HepG2 (cell line): ENCODE data around the gene BIRC6. TPM values are rescaled to one million over a fixed set of nuclear protein-coding genes. Genes with fewer than 3 reads are reported as not detected.

Source experiments
- ATAC-seq: fragments of 200-7000 bp; cut with Tn5 transposase; 3 replicates; pipeline ENCODE4 v1.9.1; 2020; ENCODE audit warnings: mild to moderate bottlenecking, moderate library complexity
- BruUV-seq: library from RNA; stranded (reverse); fragments of 400-500 nt; replicated peaks from 2 replicates; lab custom pipeline; 2021; lab: Mats Ljungman, UMichigan
- CTCF ChIA-PET: fragments of 300-600 bp; formaldehyde crosslinking; extraction: SDS; loops from one replicate; lab custom pipeline; 2021; ENCODE audit warnings: low total read pairs, inconsistent platforms, low intra/inter-chr PET ratio; lab: Yijun Ruan, JAX
- POLR2A ChIA-PET: fragments of 350-600 bp; sonication (Branson Sonifier 250); formaldehyde crosslinking; loops from one replicate; lab custom pipeline; 2020; ENCODE audit warnings: antibody characterized with exemption, inconsistent platforms; lab: Yijun Ruan, JAX
- DNase-seq: peaks from one replicate; pipeline ENCODE4 v3.0.0-alpha.2; 2015; ENCODE audit warnings: low spot score
- FAIRE-seq: peaks from 3 replicates; lab custom pipeline; 2011; peaks lifted over from hg19 to GRCh38; lab: Jason Lieb, UNC
- H2AFZ ChIP-seq: one replicate; pipeline ENCODE4 v1.6.1; 2011; ENCODE audit warnings: low read length, inconsistent platforms
- H3K27ac ChIP-seq: fragments of 300-600 bp; 3 replicates; pipeline ENCODE4 v1.8.0; 2011; ENCODE audit warnings: mixed run types, mild to moderate bottlenecking, mixed read lengths, low read length, inconsistent platforms; ENCODE audit not compliant: insufficient read depth; ENCODE audit errors: extremely low read length
- H3K27me3 ChIP-seq, 2 experiments: fragments of 200-600 bp in 1 of 2; 2 replicates in 1 of 2; 3 replicates in 1 of 2; pipeline versions ENCODE4 v1.6.0 to v1.8.0; 2011; ENCODE audit warnings: low read length in 2 of 2, mild to moderate bottlenecking in 2 of 2, moderate library complexity in 2 of 2, inconsistent platforms in 1 of 2; ENCODE audit not compliant: insufficient read depth in 2 of 2, control insufficient read depth in 1 of 2
- H3K36me3 ChIP-seq, 2 experiments: fragments of 200-600 bp in 1 of 2; replicated peaks in 1 of 2; 2 replicates in 1 of 2; 3 replicates in 1 of 2; pipeline versions ENCODE4 v1.5.1 to v1.8.0; 2011; ENCODE audit warnings: low read length in 2 of 2, inconsistent platforms in 1 of 2; ENCODE audit not compliant: insufficient read depth in 2 of 2, control insufficient read depth in 1 of 2
- H3K4me1 ChIP-seq: 2 replicates; pipeline ENCODE4 v1.5.1; 2012; ENCODE audit warnings: low read length, inconsistent platforms; ENCODE audit not compliant: insufficient read depth
- H3K4me2 ChIP-seq: 2 replicates; pipeline ENCODE4 v1.6.0; 2011; ENCODE audit warnings: low read depth, low read length, inconsistent platforms
- H3K4me3 ChIP-seq, 3 experiments: fragments of 200-600 bp in 1 of 3; sonication (generic), shearing (Covaris generic) in 1 of 3; replicated peaks in 1 of 3; 2 replicates each; pipeline ENCODE4 v1.5.1; 2011 to 2016; ENCODE audit warnings: low read length in 3 of 3, inconsistent platforms in 2 of 3, low read depth in 2 of 3, mild to moderate bottlenecking in 2 of 3, control low read depth in 1 of 3, mixed read lengths in 1 of 3; ENCODE audit not compliant: insufficient read depth in 1 of 3
- H3K79me2 ChIP-seq: one replicate; pipeline ENCODE4 v1.6.1; 2011; ENCODE audit warnings: low read length, inconsistent platforms; ENCODE audit not compliant: insufficient read depth
- H3K9ac ChIP-seq: 2 replicates; pipeline ENCODE4 v1.6.0; 2011; ENCODE audit warnings: mild to moderate bottlenecking, low read depth, low read length, inconsistent platforms; ENCODE audit not compliant: insufficient read depth
- H3K9me3 ChIP-seq: 2 replicates; pipeline ENCODE4 v1.5.1; 2012; ENCODE audit warnings: mild to moderate bottlenecking, low read length
- H4K20me1 ChIP-seq: 2 replicates; pipeline ENCODE4 v1.6.0; 2011; ENCODE audit warnings: inconsistent platforms, mild to moderate bottlenecking, low read length, moderate library complexity; ENCODE audit not compliant: insufficient read depth
- FOXP4 ChIP-seq: sonication (generic); formaldehyde crosslinking; IDR thresholded peaks from 2 replicates; pipeline ENCODE4 v1.4.0; 2020; ENCODE audit warnings: missing genetic modification reagents
- ISX ChIP-seq: sonication (generic); formaldehyde crosslinking; conservative IDR thresholded peaks from 2 replicates; pipeline ENCODE4 v1.5.0; 2020; ENCODE audit warnings: missing genetic modification reagents
- KMT2B ChIP-seq: IDR thresholded peaks from 2 replicates; pipeline ENCODE4 v1.6.1; 2016; ENCODE audit warnings: missing genetic modification reagents, missing compliant biosample characterization
- MATR3 ChIP-seq: sonication (generic); formaldehyde crosslinking; IDR thresholded peaks from 2 replicates; pipeline ENCODE4 v1.4.0; 2020; ENCODE audit warnings: missing genetic modification reagents
- ZBTB10 ChIP-seq: sonication (generic); formaldehyde crosslinking; IDR thresholded peaks from 2 replicates; pipeline ENCODE4 v1.4.0; 2020; ENCODE audit warnings: missing genetic modification reagents, borderline replicate concordance
- ZFAT ChIP-seq: sonication (generic); formaldehyde crosslinking; conservative IDR thresholded peaks from 2 replicates; pipeline ENCODE4 v1.8.1; 2023; ENCODE audit warnings: missing genetic modification reagents, inconsistent platforms
- ZFY ChIP-seq: sonication (generic); formaldehyde crosslinking; IDR thresholded peaks from 2 replicates; pipeline ENCODE4 v1.4.0; 2020; ENCODE audit warnings: missing genetic modification reagents
- ZNF839 ChIP-seq: sonication (generic); formaldehyde crosslinking; IDR thresholded peaks from 2 replicates; pipeline ENCODE4 v1.4.0; 2020; ENCODE audit warnings: missing genetic modification reagents, mild to moderate bottlenecking, borderline replicate concordance
- WGBS: methylation state at CpG from one replicate; pipeline ENCODE4 v1.1.6; 2017; ENCODE audit warnings: low lambda C conversion rate; 5-methylcytosine and 5-hydroxymethylcytosine counted together
- in situ Hi-C: cut with HindIII; loops from 2 replicates; pipeline ENCODE4 v1.10.0; 2017; ENCODE audit warnings: low pct_unique_long_range_greater_than_20kb; ENCODE audit not compliant: extremely low pct_ligation_motif_present
- intact Hi-C: fragments of 100-400 bp; cut with micrococcal nuclease; formaldehyde crosslinking; loops from one replicate; pipeline ENCODE4 v1.10.0; 2022; ENCODE audit not compliant: unreplicated experiment
- polyA plus RNA-seq, 8 experiments: library from polyadenylated mRNA; depleted of rRNA in 3 of 8; stranded (reverse) in 7 of 8; unstranded in 1 of 8; fragments of >200 nt; fragmentation: Illumina TruSeq in 4 of 8; extraction: Trizol in 4 of 8; gene quantifications; 2 replicates each; pipeline versions ENCODE4 v1.2.1 to v1.2.3, GENCODE V29; 2011 to 2016; ENCODE audit warnings: low read depth in 4 of 8, missing spikeins in 1 of 8, mixed read lengths in 1 of 8; ENCODE audit not compliant: insufficient read depth in 1 of 8
- total RNA-seq, 5 experiments: library from RNA; depleted of rRNA; stranded (reverse); fragments of >200 nt; fragmentation: Illumina TruSeq; extraction: Trizol; gene quantifications; 2 replicates each; pipeline ENCODE4 v1.2.3, GENCODE V29; 2016; ENCODE audit warnings: low read depth in 1 of 5

The BIRC6 gene
- total and polyA plus RNA-seq, 2 of the 13 experiments (the other 11 are each of a cell fraction or from before 2014, with no cell fraction given): 65.6 to 120 TPM

- BruUV-seq: no TSS peak
- POLR2A ChIA-PET: no interaction called here
- Histone ChIP-seq H3K4me1 (no peaks in the 10 kb centered on the region), H2AFZ (no peak overlapping the region), H3K36me3 (peaks cover 19 to 73% of the 10 kb centered on the region in 2 experiments), H3K9me3 (no peaks in the 10 kb centered on the region), H3K9ac (no peak overlapping the region), H3K4me2 (no peak overlapping the region), H3K27me3 (no peaks in the 10 kb centered on the region), H3K4me3 (no peak overlapping the region), H3K79me2 (no peaks in the 10 kb centered on the region), H3K27ac (no peak overlapping the region), H4K20me1 (no peaks in the 10 kb centered on the region)
- 94% methylated on average over 2 of the region's 2 CpGs for WGBS
- TF ChIP-seq ZFY (CRISPR knock-in tag) (no peak), ISX (no peak), ZNF839 (CRISPR knock-in tag) (no peak), MATR3 (CRISPR knock-in tag) (no peak), FOXP4 (CRISPR knock-in tag) (no peak), ZFAT (no peak), KMT2B (CRISPR knock-in tag) (no peak), ZBTB10 (CRISPR knock-in tag) (no peak)
- no peak for DNase-seq
- CTCF ChIA-PET: no interaction called here
- FAIRE-seq: no peak
- intact Hi-C loops: no loop called here
- ATAC-seq: no peak
- in situ Hi-C loops: loop anchor here (5.0 kb wide), 1 partner anchor 43 kb away; no protein-coding TSS in a partner anchor
Measured at GRCh38 chr2:32514946-32515345, 158.1 kb downstream of the BIRC6 start.
